ENCODE data around the gene AIFM3.

DNA sequence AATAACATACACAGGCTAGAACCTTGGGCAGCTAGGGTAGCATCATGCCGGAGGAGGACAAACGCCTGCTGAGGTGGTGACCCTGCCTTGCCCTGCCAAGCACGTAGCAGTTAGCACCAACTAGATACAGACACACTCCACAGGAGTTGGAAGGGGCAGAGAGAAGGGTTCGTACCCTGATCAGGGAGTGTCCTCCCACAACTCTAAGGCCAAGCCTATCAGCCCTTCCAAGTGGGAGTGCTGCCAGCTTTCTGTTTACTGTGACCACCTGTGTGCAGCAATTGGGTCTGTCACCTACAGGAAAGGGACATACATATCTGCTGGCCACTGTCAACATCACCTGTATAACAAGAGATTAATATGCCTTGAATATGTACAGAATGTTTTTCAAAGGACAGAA lies 36.7 kb downstream of the AIFM3 start:
- TF ChIP-seq, protein P1, sequence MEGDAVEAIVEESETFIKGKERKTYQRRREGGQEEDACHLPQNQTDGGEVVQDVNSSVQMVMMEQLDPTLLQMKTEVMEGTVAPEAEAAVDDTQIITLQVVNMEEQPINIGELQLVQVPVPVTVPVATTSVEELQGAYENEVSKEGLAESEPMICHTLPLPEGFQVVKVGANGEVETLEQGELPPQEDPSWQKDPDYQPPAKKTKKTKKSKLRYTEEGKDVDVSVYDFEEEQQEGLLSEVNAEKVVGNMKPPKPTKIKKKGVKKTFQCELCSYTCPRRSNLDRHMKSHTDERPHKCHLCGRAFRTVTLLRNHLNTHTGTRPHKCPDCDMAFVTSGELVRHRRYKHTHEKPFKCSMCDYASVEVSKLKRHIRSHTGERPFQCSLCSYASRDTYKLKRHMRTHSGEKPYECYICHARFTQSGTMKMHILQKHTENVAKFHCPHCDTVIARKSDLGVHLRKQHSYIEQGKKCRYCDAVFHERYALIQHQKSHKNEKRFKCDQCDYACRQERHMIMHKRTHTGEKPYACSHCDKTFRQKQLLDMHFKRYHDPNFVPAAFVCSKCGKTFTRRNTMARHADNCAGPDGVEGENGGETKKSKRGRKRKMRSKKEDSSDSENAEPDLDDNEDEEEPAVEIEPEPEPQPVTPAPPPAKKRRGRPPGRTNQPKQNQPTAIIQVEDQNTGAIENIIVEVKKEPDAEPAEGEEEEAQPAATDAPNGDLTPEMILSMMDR (IDR thresholded peaks at IDR 0.05) = no peak
- no peak for TF ChIP-seq POLR2A (IDR thresholded peaks at IDR 0.05)
- no peak for TF ChIP-seq POLR2AphosphoS5 (IDR thresholded peaks at IDR 0.05)

Data from transverse colon (tissue), 4 donors.